CD4-positive, alpha-beta T cell treated with Interleukin-15 for 1 hour (primary cell): ENCODE measurements around the gene ABCB10.

ENCODE experiments used
- DNase-seq: peaks from one replicate; pipeline ENCODE4 v3.0.0-alpha.2; 2020

ABCB10 gene

DNA sequence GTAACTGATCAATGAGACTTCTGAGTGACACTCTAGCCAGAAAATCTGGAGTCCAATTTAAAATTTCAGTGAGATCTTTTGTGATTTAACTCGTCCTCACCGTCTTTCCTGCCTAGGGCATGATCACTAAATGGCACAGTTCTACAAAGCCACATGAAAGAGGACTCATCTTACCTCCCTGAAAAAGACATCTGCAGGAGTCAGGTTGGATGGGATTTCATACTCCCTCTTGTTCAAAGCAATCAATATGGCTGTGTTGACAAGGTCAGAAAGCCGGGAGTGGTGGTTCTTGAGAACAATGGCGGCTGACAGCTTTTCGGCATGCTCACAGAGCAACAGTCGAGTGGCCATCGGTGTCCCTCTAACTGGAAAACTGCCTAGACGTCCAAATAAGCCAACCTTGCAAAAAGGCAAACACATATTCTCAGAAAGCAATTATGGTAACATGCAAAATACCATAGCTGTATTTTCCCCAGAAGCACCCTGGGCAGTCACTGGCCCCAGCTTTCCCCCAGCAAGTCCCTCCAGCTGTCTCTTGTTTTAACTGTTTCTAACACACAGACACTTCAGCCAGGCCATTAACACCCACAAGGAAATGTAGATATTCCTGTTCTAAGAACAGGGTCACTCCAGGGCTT, 88.0 kb downstream of the ABCB10 start:
- no peak for DNase-seq

DNA sequence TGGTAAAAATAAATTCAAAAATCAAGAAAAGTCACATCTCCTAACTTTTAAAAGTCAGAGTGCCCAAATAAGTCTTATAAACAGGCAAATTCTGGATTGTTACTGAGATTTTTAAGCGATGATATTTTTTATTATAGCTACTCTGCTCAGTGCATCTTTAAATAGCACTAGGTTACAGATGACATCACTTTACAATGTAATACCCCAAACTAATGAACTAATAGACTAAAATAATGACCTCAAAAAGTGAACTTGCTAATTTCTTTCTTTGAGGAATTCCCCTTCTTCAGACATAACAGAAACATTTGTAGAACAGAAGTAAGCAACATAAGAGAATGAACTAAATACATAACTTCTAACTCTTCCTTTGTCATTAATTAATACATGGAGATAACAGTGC, 91.6 kb downstream of the ABCB10 start:
- DNase-seq = no peak
